MM.1S (cell line): ENCODE results near the gene TBC1D8.

Experiments used
- DNase-seq: peaks from one replicate; pipeline ENCODE4 v3.0.0-alpha.2; 2015
- H2AFZ ChIP-seq: fragments of 300-600 bp; sonication (generic); 2 replicates; pipeline ENCODE4 v1.6.0; 2016; ENCODE audit warnings: antibody characterized with exemption, low read length
- H3F3A ChIP-seq: fragments of 300-600 bp; sonication (generic); 2 replicates; pipeline ENCODE4 v1.6.1; 2016; ENCODE audit warnings: mild to moderate bottlenecking, antibody characterized with exemption, low read length, moderate library complexity, mixed read lengths; ENCODE audit not compliant: insufficient read depth
- H3K27ac ChIP-seq: fragments of 300-600 bp; sonication (generic); 2 replicates; pipeline ENCODE4 v1.5.1; 2016; ENCODE audit warnings: mild to moderate bottlenecking, low read length
- H3K27me3 ChIP-seq: fragments of 300-600 bp; sonication (generic); replicated peaks from 2 replicates; pipeline ENCODE4 v1.6.0; 2016; ENCODE audit warnings: low read length; ENCODE audit not compliant: insufficient read depth
- H3K36me3 ChIP-seq: fragments of 300-600 bp; sonication (generic); replicated peaks from 2 replicates; pipeline ENCODE4 v1.6.1; 2016; ENCODE audit warnings: mild to moderate bottlenecking, low read length, mixed read lengths; ENCODE audit not compliant: insufficient read depth
- H3K4me1 ChIP-seq: fragments of 300-600 bp; sonication (generic); 2 replicates; pipeline ENCODE4 v1.6.1; 2016; ENCODE audit warnings: low read length, mixed read lengths
- H3K4me2 ChIP-seq: fragments of 300-600 bp; sonication (generic); 2 replicates; pipeline ENCODE4 v1.6.0; 2016; ENCODE audit warnings: low read depth, low read length
- H3K4me3 ChIP-seq: fragments of 300-600 bp; sonication (generic); 2 replicates; pipeline ENCODE4 v1.5.1; 2016; ENCODE audit warnings: low read length, mixed read lengths
- H3K79me2 ChIP-seq: fragments of 300-600 bp; sonication (generic); 2 replicates; pipeline ENCODE4 v1.6.1; 2016; ENCODE audit warnings: mixed run types, low read length, mixed read lengths
- H3K9ac ChIP-seq: fragments of 300-600 bp; sonication (generic); 2 replicates; pipeline ENCODE4 v1.6.1; 2016; ENCODE audit warnings: low read length, mixed read lengths
- H3K9me2 ChIP-seq: fragments of 300-600 bp; sonication (generic); replicated peaks from 2 replicates; pipeline ENCODE4 v1.6.1; 2016; ENCODE audit warnings: mild to moderate bottlenecking, low read length, mixed read lengths; ENCODE audit not compliant: insufficient read depth
- H3K9me3 ChIP-seq: fragments of 300-600 bp; sonication (generic); replicated peaks from 2 replicates; pipeline ENCODE4 v1.6.1; 2016; ENCODE audit warnings: mild to moderate bottlenecking, low read length, mixed read lengths; ENCODE audit not compliant: insufficient read depth
- H4K20me1 ChIP-seq: fragments of 300-600 bp; sonication (generic); 2 replicates; pipeline ENCODE4 v1.6.1; 2016; ENCODE audit warnings: mild to moderate bottlenecking, low read length, moderate library complexity, mixed read lengths; ENCODE audit not compliant: insufficient read depth
- CTCF ChIP-seq: fragments of 300-600 bp; sonication (generic); IDR thresholded peaks from 2 replicates; pipeline ENCODE4 v1.5.1; 2016; ENCODE audit warnings: antibody characterized with exemption, low read length, mixed read lengths
- EZH2 ChIP-seq: fragments of 300-600 bp; sonication (generic); optimal IDR thresholded peaks from 2 replicates; pipeline ENCODE3; 2017; ENCODE audit warnings: low read depth, mild to moderate bottlenecking, antibody characterized with exemption, low read length, mixed read lengths
- EZH2phosphoT487 ChIP-seq: fragments of 300-600 bp; sonication (generic); IDR thresholded peaks from 2 replicates; pipeline ENCODE4 v1.6.1; 2018; ENCODE audit warnings: antibody characterized with exemption, low read length

TBC1D8 gene

GRCh38 chr2:101151859-101152271 lies 683 bp upstream of the TBC1D8 start:
- H3K9ac ChIP-seq = peak overlapping the region; percentile 16; the same call in 1 of the 2 replicates
- no peaks in the 10 kb centered on the region for H3K9me2 ChIP-seq
- no peaks in the 10 kb centered on the region for H3K9me3 ChIP-seq
- H3K4me3 ChIP-seq = peak overlapping the region; percentile 61
- no peak for DNase-seq
- TF ChIP-seq EZH2phosphoT487 = no peak
- no peak for TF ChIP-seq EZH2
- TF ChIP-seq CTCF = no peak
- H3F3A ChIP-seq = peaks cover 11% of the 10 kb centered on the region
- H3K27ac ChIP-seq = no peak overlapping the region
- no peaks in the 10 kb centered on the region for H3K79me2 ChIP-seq
- peaks cover 11% of the 10 kb centered on the region for H3K4me1 ChIP-seq
- H3K27me3 ChIP-seq = peaks cover 4% of the 10 kb centered on the region; the same call in 1 of the 2 replicates
- H3K36me3 ChIP-seq = no peaks in the 10 kb centered on the region
- no peaks in the 10 kb centered on the region for H4K20me1 ChIP-seq
- peak overlapping the region; percentile 73 for H2AFZ ChIP-seq
- H3K4me2 ChIP-seq = peak overlapping the region; percentile 88

GRCh38 chr2:101150306-101151145 lies 656 bp downstream of the TBC1D8 start:
- peak overlapping the region; percentile 49 for H2AFZ ChIP-seq

More at GRCh38 chr2:101150306-101151145, 656 bp downstream of the TBC1D8 start:
- Histone ChIP-seq H3K9me3 (no peaks in the 10 kb centered on the region), H4K20me1 (no peaks in the 10 kb centered on the region), H3F3A (peaks cover 11% of the 10 kb centered on the region), H3K9me2 (no peaks in the 10 kb centered on the region), H3K27me3 (peaks cover 4% of the 10 kb centered on the region; the same call in 1 of the 2 replicates), H3K36me3 (no peaks in the 10 kb centered on the region), H3K9ac (peak overlapping the region; percentile 34; the same call in 1 of the 2 replicates), H3K27ac (no peak overlapping the region), H3K4me2 (peak overlapping the region; percentile 89; the same call in 1 of the 2 replicates), H3K79me2 (no peaks in the 10 kb centered on the region), H3K4me1 (peaks cover 11% of the 10 kb centered on the region), H3K4me3 (peak overlapping the region; percentile 67)
- peak; percentile 16 for DNase-seq
- TF ChIP-seq CTCF = no peak
- TF ChIP-seq EZH2phosphoT487 = no peak
- TF ChIP-seq EZH2 = no peak
